ENCODE results near the gene MYH7B.

The MYH7B gene

GRCh38 chr20:34977365-34978091 lies 21.9 kb downstream of the MYH7B start:
- Mint-ChIP-seq H3K4me3 (no peak overlapping the region), H3K27me3 (peaks cover 12% of the 10 kb centered on the region), H3K36me3 (ENCODE audit: low read depth) (no peaks in the 10 kb centered on the region), H3K9me3 (no peaks in the 10 kb centered on the region), H3K27ac (no peak overlapping the region), H3K4me1 (ENCODE audit: low read depth) (no peaks in the 10 kb centered on the region)
- no peak for DNase-seq

GRCh38 chr20:34978092-34978744 lies 22.6 kb downstream of the MYH7B start:
- Mint-ChIP-seq H3K36me3 (ENCODE audit: low read depth) (no peaks in the 10 kb centered on the region), H3K4me3 (no peak overlapping the region)
- DNase-seq: no peak

GRCh38 chr20:34979366-34980153 lies 23.9 kb downstream of the MYH7B start:
- Mint-ChIP-seq H3K36me3 (ENCODE audit: low read depth) (no peaks in the 10 kb centered on the region), H3K27ac (no peak overlapping the region), H3K4me3 (no peak overlapping the region), H3K9me3 (no peaks in the 10 kb centered on the region), H3K27me3 (peaks cover 25% of the 10 kb centered on the region), H3K4me1 (ENCODE audit: low read depth) (no peaks in the 10 kb centered on the region)
- DNase-seq: no peak

More at GRCh38 chr20:34978092-34978744, 22.6 kb downstream of the MYH7B start:
- H3K27ac Mint-ChIP-seq: no peak overlapping the region
- H3K27me3 Mint-ChIP-seq: peaks cover 17% of the 10 kb centered on the region
- no peaks in the 10 kb centered on the region for H3K9me3 Mint-ChIP-seq
- no peaks in the 10 kb centered on the region for H3K4me1 Mint-ChIP-seq (ENCODE audit: low read depth)

- no peak overlapping the region for H3K4me3 Mint-ChIP-seq
- no peaks in the 10 kb centered on the region for H3K9me3 Mint-ChIP-seq
- no peaks in the 10 kb centered on the region for H3K36me3 Mint-ChIP-seq (ENCODE audit: low read depth)
- DNase-seq: no peak
- H3K27ac Mint-ChIP-seq: no peak overlapping the region
- peaks cover 25% of the 10 kb centered on the region for H3K27me3 Mint-ChIP-seq
- H3K4me1 Mint-ChIP-seq (ENCODE audit: low read depth): no peaks in the 10 kb centered on the region
These were observed 25.0 kb downstream of the MYH7B start for GRCh38 chr20:34980543-34981233.

- Mint-ChIP-seq H3K36me3 (ENCODE audit: low read depth) (no peaks in the 10 kb centered on the region), H3K9me3 (no peaks in the 10 kb centered on the region), H3K4me3 (no peak overlapping the region), H3K27me3 (peaks cover 25% of the 10 kb centered on the region), H3K27ac (no peak overlapping the region), H3K4me1 (ENCODE audit: low read depth) (no peaks in the 10 kb centered on the region)
- no peak for DNase-seq
These were observed 26.8 kb downstream of the MYH7B start for GRCh38 chr20:34982270-34983088.

GRCh38 chr20:34983089-34983820 lies 27.6 kb downstream of the MYH7B start:
- H3K27ac Mint-ChIP-seq: no peak overlapping the region
- no peak overlapping the region for H3K4me3 Mint-ChIP-seq
- no peaks in the 10 kb centered on the region for H3K36me3 Mint-ChIP-seq (ENCODE audit: low read depth)
- DNase-seq: no peak
- peaks cover 25% of the 10 kb centered on the region for H3K27me3 Mint-ChIP-seq
- no peaks in the 10 kb centered on the region for H3K4me1 Mint-ChIP-seq (ENCODE audit: low read depth)
- no peaks in the 10 kb centered on the region for H3K9me3 Mint-ChIP-seq

GRCh38 chr20:34983995-34984735 lies 28.5 kb downstream of the MYH7B start:
- peaks cover 25% of the 10 kb centered on the region for H3K27me3 Mint-ChIP-seq

GRCh38 chr20:34984756-34985261 lies 29.1 kb downstream of the MYH7B start:
- H3K9me3 Mint-ChIP-seq: no peaks in the 10 kb centered on the region
- H3K4me3 Mint-ChIP-seq: no peak overlapping the region
- H3K27me3 Mint-ChIP-seq: peaks cover 25% of the 10 kb centered on the region
- no peaks in the 10 kb centered on the region for H3K4me1 Mint-ChIP-seq (ENCODE audit: low read depth)
- H3K27ac Mint-ChIP-seq: no peak overlapping the region
- no peaks in the 10 kb centered on the region for H3K36me3 Mint-ChIP-seq (ENCODE audit: low read depth)
- no peak for DNase-seq

More at GRCh38 chr20:34983995-34984735, 28.5 kb downstream of the MYH7B start:
- Mint-ChIP-seq H3K4me1 (ENCODE audit: low read depth) (no peaks in the 10 kb centered on the region), H3K4me3 (no peak overlapping the region), H3K27ac (no peak overlapping the region), H3K36me3 (ENCODE audit: low read depth) (no peaks in the 10 kb centered on the region), H3K9me3 (no peaks in the 10 kb centered on the region)
- no peak for DNase-seq

GRCh38 chr20:34985461-34986310 lies 30.0 kb downstream of the MYH7B start:
- Mint-ChIP-seq H3K27ac (no peak overlapping the region), H3K27me3 (peaks cover 25% of the 10 kb centered on the region), H3K36me3 (ENCODE audit: low read depth) (no peaks in the 10 kb centered on the region), H3K9me3 (no peaks in the 10 kb centered on the region), H3K4me1 (ENCODE audit: low read depth) (no peaks in the 10 kb centered on the region), H3K4me3 (no peak overlapping the region)
- DNase-seq: no peak

GRCh38 chr20:34986311-34987287 lies 30.9 kb downstream of the MYH7B start:
- no peak overlapping the region for H3K4me3 Mint-ChIP-seq
- H3K27ac Mint-ChIP-seq: no peak overlapping the region
- no peak for DNase-seq
- peaks cover 20% of the 10 kb centered on the region for H3K27me3 Mint-ChIP-seq
- no peaks in the 10 kb centered on the region for H3K9me3 Mint-ChIP-seq
- H3K36me3 Mint-ChIP-seq (ENCODE audit: low read depth): no peaks in the 10 kb centered on the region
- H3K4me1 Mint-ChIP-seq (ENCODE audit: low read depth): no peaks in the 10 kb centered on the region

All from activated T-cell treated with anti-CD3 and anti-CD28 coated beads, Interleukin-2, amount 50 U/mL, for 24 hours (primary cell).